ENCODE results near the gene UVRAG. TPM values are rescaled to one million over a fixed set of nuclear protein-coding genes. Genes with fewer than 3 reads are reported as not detected.

Gene UVRAG
- polyA plus RNA-seq, 3 donors = 3.8 to 19.2 (median 13.4) TPM

DNA sequence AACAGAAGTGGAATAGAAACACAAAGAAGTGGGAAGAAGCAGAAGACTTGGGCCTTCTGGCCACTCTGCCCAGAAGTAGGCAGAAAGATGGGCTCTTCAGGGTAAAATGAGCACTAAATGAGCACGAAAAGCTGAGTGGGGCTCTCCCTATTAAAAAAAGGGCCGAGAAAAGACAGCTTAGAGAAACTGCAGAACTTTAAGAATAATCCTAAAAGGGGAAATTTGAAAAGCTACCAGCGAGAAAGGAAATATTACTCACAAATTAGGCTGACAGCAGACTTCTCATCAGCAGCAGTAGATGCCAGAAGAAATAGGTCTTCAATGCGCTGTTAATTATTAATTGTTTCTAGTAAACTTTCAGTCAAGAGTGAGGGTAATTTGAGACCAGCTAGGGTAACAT, 78.2 kb downstream of the UVRAG start:
- WGBS, 3 donors = 86 to 94% (median 87%) methylated on average over 4 of the region's 4 CpGs
- H3K27ac ChIP-seq (ENCODE audit: low read depth, low read length) = no peak overlapping the region

DNA sequence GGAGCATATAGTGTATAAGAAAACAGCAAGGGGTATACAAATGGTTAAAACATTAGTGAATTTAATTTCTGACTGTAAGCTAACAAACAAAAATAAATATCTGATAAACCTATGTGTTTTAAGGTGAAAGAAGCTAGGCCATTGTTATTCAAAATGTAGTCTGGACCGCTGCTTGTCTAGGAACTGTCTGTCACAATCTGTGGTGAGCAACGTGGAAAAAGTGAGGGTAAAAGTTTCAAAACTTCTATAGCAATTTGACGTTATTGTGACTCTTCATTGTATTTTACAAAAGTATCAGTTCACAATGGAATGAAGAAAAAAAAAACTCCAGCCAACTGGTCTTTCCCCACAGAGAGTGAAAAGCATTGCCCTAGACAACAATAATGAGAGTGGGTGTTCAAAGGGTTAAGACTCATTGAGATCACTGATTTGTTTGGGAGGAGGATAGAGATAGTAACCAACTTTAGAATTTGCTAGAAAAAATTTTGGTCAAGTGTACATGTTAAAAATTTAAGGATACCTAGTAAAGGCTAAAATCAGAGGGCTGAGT, 79.1 kb downstream of the UVRAG start:
- no peak overlapping the region for H3K27ac ChIP-seq (ENCODE audit: low read depth, low read length)
- 52 to 74% (median 56%) methylated on average over 3 of the region's 3 CpGs for whole genome bisulfite sequencing, 3 donors

DNA sequence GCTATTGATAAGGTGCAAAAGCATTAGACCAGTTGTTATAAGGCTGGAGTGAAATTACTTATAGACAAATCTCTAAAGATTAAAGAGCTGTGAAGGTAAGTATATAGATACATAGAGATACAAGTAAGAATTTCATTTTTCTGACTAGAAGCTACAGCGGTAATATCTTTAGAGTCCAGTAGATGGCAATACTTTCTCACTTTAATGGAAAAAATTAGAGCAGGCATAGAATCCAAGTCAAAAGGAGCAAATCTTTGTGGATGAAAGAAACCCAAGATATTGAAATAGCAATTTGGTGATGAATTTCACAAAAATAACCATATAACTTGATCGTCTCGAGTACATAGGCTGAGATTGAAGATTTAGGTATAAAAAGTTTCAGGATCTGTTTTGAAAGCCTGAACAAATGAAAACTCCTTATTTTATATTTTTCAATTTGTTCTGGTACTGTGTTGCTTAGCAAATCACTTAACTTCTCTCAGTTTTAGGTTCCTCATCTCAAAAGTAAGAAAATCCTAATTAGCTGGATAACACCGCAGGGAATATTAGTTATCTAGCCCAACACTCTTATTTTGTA, 81.9 kb downstream of the UVRAG start:
- 31 to 36% (median 32%) methylated on average over 4 of the region's 4 CpGs for WGBS, 3 donors
- H3K27ac ChIP-seq (ENCODE audit: low read depth, low read length) = no peak overlapping the region

DNA sequence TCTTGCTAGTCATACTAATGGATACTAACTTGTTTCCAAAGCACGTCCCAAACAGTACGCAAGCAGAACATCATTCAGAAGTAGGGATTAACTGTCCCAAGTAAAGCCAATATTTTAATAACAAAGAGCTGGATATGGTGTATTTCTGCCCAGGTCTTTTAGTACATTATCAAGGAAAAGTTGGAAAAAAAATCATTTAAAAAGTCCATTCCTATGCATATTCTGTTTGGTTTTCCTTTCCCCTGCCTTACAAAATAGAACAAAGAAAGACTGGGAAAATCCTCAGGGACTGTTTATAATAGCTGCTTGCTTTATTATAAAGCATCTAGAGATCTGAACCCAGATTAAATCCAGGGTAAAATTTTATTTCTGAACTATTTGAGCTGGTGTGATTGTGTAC, 83.9 kb downstream of the UVRAG start:
- 97 to 99% (median 99%) methylated on average over 2 of the region's 2 CpGs for WGBS, 3 donors
- no peak overlapping the region for H3K27ac ChIP-seq (ENCODE audit: low read depth, low read length)

DNA sequence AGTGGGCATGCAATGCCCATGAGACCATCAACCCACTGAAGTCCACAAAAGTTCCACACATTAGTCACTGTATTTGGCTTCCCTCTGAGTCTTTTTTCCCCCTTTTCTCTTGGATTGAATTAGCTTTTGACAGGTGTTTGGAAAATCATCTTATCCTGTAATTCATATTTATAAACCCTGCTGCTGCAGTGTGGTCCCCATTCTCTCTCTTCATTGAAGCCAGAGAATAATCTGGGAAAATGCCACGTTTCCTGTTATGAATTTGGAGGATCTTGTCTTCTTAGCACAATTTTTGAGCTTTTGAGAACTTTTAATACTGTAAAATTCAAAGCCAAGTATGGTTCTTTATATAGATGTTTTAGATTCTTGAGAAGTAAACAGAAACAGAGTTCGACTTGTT, 84.8 kb downstream of the UVRAG start:
- H3K27ac ChIP-seq (ENCODE audit: low read depth, low read length) = no peak overlapping the region
- WGBS, 3 donors = 54 to 70% (median 66%) methylated on average over 2 of the region's 2 CpGs

DNA sequence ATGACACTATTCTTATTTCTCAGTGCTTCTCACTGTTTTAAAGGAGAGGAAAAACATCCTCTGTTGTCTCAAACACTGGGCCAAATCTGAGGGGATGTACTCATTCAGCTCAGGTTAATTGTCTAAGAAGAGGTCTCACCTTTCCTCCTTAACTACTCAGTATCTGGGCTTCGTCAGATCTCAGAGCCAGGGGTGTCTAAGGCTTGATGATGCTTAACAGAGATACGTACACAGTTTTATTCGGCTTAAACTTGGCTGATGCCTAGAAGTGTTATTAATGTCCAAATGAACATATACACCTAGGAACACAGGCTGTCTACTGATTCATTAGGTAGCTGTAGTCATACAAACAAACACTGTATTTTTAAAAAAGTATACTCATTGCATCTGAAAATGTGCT, 85.8 kb downstream of the UVRAG start:
- 92 to 95% (median 92%) methylated on average over 3 of the region's 3 CpGs for WGBS, 3 donors
- no peak overlapping the region for H3K27ac ChIP-seq (ENCODE audit: low read depth, low read length)

DNA sequence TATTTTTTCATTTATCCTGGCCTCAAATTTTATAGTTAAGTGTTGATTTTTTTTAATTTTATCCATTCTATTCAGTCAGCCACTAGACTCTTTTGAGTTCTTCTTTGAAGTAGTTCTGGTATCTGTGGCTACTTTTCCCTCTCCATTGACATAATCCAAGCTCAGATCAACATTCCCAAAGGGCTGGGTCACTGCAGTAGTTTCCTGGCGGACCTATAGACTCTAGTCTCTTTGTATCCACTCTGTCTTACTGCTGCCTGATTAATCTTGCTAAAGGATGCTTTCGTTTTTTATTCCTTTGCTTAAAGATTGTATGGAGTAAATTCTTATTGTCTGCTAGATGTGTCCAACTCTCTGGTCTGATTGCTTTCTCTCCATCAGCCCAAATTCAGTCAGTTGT, 87.6 kb downstream of the UVRAG start:
- H3K27ac ChIP-seq (ENCODE audit: low read depth, low read length) = no peak overlapping the region
- 85 to 89% (median 87%) methylated on average over 2 of the region's 2 CpGs for WGBS, 3 donors

DNA sequence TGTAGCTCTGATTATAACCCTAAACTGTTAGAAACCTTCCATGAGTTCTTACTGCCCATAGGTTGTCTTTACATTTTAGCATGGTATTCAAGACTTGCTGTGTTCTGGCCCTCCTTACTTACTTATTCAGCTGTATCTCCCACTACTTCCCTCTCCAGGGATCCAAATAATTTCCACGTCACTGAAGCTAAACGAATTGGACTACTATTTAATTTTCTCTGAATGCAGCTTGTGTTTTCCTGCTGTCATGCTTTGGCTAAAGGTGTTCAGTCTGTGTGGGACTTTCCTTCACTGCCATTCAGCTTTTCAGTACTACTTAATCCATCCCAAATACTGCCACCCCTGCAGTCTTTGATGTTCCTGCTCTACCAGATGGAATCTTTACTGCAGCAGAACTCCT, 88.3 kb downstream of the UVRAG start:
- H3K27ac ChIP-seq (ENCODE audit: low read depth, low read length) = no peak overlapping the region
- WGBS, 3 donors = 46 to 55% (median 49%) methylated on average over 2 of the region's 2 CpGs

DNA sequence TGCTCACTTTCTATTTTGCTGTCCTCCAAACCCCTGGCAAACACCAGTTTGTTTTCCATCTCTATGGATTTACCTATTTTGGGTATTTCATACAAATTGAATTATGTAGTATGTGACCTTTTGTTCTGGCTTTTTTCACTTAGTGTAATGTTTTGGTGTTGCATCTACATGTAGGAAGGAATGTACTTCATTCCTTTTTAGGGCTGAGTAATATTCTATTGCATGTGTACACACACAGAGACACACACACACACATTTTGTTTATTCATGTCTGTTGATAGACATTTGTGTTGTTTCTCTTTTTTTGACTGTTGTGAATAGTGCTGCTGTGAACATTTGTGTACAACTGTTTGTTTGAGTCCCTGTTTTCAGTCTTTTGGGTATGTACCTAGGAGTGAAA, 90.4 kb downstream of the UVRAG start:
- no peak overlapping the region for H3K27ac ChIP-seq (ENCODE audit: low read depth, low read length)

DNA sequence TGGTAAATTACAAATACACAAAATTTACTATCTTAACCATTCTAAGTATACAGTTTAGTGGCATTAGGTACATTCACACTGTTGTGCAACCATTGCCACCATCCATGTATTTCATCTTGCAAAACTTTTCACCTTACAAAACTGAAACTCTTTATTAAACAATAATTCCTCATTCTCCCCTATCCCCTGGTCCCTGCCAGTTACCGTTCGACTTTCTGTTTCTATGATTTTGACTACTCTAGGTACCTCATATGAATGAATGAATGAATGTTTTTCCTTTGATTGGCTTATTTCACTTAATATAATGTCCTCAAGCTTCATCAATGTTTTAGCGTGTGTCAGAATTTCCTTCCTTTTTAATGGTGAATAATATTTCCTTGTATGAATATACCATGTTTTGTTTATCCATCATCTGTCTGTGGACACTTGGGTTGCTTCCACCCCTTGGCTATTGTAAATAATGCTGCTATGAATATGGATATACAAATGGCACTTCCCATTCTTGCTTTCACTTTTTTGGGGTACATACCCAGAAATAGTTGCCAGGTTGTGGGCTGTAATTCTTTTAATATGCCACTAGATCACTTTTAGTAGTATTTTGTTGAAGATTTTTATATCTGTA, 93.0 kb downstream of the UVRAG start:
- H3K27ac ChIP-seq (ENCODE audit: low read depth, low read length) = no peak overlapping the region
- 70 to 93% (median 76%) methylated on average over 3 of the region's 3 CpGs for WGBS, 3 donors

DNA sequence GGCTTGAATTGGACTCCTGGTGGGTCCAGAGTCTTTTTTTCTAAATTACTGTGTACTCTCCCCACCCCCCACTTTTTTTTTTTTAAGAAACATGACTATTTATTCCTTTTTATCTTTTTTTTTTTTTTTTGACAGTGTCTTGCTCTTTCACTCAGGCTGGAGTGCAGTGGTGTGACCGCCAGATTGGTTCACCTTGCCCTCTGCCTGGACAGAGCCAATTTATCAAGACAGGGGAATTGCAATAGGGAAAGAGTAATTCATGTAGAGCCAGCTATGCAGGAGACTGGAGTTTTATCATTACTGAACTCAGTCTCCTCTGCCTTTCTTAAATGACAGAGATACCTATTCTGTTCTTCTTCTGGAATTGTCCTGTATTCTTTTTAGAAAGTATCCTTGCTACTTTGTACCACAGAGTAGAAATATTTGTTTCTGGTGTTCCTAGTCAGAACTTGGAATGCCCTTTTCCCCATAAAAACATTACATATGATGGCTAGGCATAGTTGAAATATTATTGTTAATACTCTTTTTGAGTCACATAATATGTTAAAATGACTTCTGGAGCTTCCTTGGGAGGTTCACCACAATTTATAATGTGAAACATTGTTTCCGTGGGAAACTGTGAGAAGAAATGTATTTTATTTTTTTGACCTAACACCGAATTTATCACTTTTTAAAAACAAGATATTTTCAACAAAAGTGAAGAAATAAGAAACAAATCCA, 95.6 kb downstream of the UVRAG start:
- WGBS, 3 donors = 85 to 90% (median 89%) methylated on average over 3 of the region's 3 CpGs
- no peak overlapping the region for H3K27ac ChIP-seq (ENCODE audit: low read depth, low read length)

DNA sequence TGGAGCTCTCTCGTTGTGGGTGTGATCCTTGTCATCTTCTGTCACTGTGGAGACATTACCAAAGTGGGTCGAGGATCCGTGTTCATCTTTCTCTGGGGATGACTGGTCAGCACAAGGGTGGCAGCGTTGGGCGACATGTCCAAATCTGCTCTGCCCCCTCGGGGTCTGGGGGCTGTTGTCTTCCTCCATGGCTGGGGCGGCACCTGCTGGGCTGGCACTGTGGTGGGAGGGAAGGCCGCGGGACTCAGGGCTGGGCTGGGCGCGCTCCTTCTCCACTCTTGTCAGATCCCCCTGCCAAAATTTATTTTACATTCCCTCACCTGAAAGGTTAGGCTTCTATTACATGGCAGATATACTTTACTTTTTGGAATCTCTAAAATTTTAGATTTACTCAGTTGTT, 96.4 kb downstream of the UVRAG start:
- H3K27ac ChIP-seq (ENCODE audit: low read depth, low read length) = no peak overlapping the region
- WGBS, 3 donors = 93 to 97% (median 95%) methylated on average over 11 of the region's 11 CpGs

DNA sequence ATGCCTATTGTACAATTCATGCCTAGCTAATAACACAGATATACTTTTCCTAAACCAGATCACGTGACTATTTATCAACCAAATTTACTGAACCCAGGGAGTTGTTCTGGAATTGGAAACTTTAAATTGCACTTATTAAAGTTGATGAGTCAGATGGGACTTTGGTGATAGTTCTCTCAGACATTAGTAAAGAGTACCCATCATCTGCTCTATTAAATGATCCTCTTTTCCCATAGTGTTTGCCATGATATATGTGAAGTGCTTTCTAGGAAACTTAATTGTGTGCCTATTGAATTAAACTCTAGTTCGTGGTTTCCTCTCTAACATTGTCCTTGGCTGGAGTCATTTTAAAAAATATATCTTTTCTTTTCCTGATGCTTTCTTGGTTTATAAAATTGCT, 99.0 kb downstream of the UVRAG start:
- 90 to 96% (median 95%) methylated on average over 2 of the region's 2 CpGs for WGBS, 3 donors

DNA sequence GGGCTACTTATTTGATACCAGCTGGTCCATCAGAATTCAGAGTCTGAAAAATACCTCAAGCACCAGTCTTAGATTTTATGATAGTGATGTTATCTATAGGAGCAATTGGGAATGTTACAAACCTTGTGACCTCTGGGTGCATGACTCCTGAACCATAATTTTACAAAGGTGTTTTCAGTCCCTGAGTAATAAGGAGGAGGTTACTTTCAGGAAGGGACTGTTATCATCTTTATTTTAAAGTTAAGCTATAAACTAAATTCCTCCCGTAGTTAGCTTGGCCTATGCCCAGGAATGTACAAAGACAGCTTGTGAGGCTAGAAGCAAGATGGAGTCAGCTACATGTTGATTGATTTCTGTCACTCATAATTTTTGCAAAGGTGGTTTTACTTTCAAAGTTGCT, 101.9 kb downstream of the UVRAG start:
- no peak overlapping the region for H3K27ac ChIP-seq (ENCODE audit: low read depth, low read length)
- 69 to 93% (median 85%) methylated on average over 1 of the region's 1 CpG for WGBS, 3 donors

More for the DNA sequence above, 99.0 kb downstream of the UVRAG start:
- no peak overlapping the region for H3K27ac ChIP-seq (ENCODE audit: low read depth, low read length)

DNA sequence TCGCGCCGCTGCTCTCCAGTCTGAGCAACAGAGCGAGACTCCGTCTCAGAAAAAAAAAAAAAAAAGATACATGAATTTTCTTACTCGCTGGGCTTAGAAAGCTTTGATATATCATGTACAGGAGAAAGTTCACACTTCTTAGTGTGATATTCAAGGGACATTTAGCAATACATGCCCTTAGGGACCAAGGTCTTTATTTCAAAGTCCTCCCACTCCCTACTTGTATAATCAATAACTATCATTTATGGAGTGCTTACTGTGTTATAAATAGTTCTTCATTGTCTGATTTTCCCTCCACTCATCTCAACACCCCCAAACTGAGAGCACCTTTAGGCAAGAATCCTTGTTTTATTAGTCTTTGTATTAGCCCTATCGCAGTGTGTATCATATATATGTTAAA, 103.3 kb downstream of the UVRAG start:
- 91 to 97% (median 95%) methylated on average over 7 of the region's 7 CpGs for WGBS, 3 donors
- no peak overlapping the region for H3K27ac ChIP-seq (ENCODE audit: low read depth, low read length)

DNA sequence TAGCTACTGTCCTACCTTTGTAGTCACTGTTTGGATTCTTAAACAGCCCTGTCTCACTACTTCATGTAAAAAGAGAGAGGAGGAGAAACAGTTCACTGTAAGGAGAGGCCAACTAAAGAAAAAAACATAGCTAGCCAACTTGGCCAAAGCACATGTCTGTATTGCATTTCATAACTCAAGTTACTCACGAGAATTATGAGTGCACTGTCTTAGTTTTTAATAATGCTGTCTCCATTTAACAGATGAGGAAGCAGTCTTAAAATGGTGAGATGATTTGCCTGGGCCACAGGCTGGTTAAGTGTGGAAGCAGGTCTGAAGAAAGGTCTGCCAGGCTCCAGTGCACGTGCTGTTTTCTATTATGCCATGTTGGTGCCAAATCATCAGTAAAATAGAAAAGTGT, 104.5 kb downstream of the UVRAG start:
- WGBS, 3 donors = 39 to 74% (median 56%) methylated on average over 2 of the region's 2 CpGs
- no peak overlapping the region for H3K27ac ChIP-seq (ENCODE audit: low read depth, low read length)

DNA sequence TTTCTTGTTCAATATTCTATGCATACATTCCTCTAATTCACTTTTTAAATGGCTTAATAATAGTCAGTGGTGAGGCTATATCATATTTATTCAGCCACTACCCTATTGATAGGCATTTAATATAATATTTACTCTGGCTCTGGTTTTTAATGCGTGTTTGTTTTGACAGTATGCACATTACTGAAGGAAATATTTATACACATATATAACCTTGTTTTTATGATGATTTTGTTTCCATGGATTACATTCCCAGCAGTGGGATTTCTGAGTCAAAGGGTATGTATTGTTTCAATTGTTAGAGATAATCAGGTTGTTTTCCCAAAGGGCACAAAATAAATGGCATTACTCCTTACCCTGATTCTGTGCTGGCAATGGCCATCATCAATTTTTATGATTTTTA, 105.8 kb downstream of the UVRAG start:
- no peak overlapping the region for H3K27ac ChIP-seq (ENCODE audit: low read depth, low read length)
- WGBS, 3 donors = 53 to 80% (median 63%) methylated on average over 1 of the region's 1 CpG

DNA sequence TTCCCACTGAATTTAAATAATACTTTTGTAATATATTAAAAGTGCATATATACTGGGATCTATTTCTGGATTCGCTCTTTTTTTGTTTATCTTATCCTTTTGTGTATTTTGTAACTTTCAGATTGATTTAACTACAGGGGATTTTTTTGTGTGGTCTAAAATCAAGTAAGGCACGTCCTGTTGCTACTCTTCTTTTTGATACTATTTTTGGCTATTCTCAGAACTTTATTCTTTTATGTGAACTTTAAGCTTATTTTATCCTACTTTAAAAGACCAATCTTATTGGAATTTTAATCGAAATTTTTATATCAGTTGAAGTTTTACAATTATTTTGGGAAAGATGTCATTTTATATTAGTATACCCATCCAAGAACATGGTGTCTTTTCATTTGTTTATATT, 106.8 kb downstream of the UVRAG start:
- 66 to 83% (median 78%) methylated on average over 3 of the region's 3 CpGs for WGBS, 3 donors
- no peak overlapping the region for H3K27ac ChIP-seq (ENCODE audit: low read depth, low read length)

DNA sequence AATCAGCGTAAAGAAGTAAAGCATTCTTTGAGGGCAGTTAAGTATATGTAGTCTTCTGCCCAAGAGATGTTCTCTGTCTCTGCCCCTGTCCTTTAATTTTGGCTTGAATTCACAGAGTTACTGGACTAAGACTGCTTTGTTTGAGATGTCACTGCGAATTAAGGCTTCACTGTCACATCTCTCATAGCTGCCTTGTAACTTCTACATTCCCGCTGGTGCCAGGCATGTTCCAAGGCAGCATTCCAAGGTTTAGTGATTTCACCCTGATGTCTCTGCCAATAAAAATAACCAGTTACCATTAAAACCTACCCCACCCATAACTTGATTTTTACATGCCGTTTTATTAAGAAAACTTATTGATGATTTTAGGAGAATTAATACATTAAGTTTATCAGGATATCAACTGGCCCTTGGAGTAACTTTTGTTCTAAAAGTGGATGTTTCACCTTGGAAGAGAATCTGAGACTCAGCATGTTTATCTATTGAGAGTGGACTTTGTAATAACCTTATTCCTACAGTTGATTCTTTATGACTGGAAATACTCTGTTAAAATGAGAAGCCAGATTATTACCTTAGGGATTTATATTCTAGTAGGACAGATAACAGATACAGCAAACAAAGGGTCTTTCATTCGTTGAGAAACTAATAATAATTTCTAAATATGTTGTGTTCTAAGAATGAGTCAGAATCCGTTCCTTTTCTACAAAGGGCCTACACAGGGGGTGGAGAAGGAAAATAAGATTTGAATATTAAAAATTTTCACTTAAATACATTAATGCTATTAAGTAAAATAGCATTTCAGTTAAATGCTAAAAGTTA, 110.2 kb downstream of the UVRAG start:
- no peak overlapping the region for H3K27ac ChIP-seq (ENCODE audit: low read depth, low read length)
- 49 to 68% (median 55%) methylated on average over 6 of the region's 6 CpGs for WGBS, 3 donors

Measured in adipose tissue (tissue), 3 donors.